ENCODE measurements around the gene INHA. TPM values are rescaled to one million over a fixed set of nuclear protein-coding genes. Genes with fewer than 3 reads are reported as not detected.

Gene INHA, protein sequence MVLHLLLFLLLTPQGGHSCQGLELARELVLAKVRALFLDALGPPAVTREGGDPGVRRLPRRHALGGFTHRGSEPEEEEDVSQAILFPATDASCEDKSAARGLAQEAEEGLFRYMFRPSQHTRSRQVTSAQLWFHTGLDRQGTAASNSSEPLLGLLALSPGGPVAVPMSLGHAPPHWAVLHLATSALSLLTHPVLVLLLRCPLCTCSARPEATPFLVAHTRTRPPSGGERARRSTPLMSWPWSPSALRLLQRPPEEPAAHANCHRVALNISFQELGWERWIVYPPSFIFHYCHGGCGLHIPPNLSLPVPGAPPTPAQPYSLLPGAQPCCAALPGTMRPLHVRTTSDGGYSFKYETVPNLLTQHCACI
- 2.4 TPM for total RNA-seq
- long read RNA-seq, transcript INHA-201 (2 exons, 1,468 nt) = major isoform, 5 of 6 reads
- long read RNA-seq, partial matches to known transcripts = 0 of 6 reads
- long read RNA-seq, other reads (novel, unspliced or antisense) = 1 of 6 reads

DNA sequence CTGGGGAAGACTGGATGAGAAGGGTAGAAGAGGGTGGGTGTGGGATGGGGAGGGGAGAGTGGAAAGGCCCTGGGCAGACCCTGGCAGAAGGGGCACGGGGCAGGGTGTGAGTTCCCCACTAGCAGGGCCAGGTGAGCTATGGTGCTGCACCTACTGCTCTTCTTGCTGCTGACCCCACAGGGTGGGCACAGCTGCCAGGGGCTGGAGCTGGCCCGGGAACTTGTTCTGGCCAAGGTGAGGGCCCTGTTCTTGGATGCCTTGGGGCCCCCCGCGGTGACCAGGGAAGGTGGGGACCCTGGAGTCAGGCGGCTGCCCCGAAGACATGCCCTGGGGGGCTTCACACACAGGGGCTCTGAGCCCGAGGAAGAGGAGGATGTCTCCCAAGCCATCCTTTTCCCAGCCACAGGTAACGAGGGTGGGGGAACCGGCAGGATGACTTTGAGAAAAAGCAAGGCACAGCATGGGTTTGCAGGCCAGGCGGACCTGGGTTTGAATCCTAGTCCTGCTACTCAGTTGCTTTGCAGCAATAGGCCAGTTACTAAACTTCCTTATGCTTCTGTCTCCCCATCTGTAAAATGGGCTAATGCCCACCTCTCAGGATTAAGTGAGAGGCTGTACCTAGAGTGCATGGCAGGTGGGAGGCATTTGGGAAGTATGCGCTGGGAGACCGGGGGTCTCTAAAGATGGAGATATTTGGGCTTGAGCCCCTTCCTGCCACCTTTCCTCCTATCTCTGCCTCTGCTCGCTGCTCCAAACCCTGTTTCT, at the start of gene INHA:
INHA (plus strand) TSS at position 74 of the 765 bp plus-strand sequence; CDS start at position 139, 65 bp downstream.
- Histone ChIP-seq H3K4me3 (peak within 1 kb of the TSS; percentile 79), H3K27me3 (ENCODE audit: low read depth) (peaks cover 50% of the 10 kb centered on the region), H3K4me1 (peaks cover 35% of the 10 kb centered on the region), H3K36me3 (no peaks in the 10 kb centered on the region), H3K9me3 (replicated peaks) (no peaks in the 10 kb centered on the region), H3K27ac (replicated peaks) (peak within 1 kb of the TSS; percentile 93)
- intact Hi-C loops (cut with micrococcal nuclease) = no loop called here
- TF ChIP-seq, protein P1, sequence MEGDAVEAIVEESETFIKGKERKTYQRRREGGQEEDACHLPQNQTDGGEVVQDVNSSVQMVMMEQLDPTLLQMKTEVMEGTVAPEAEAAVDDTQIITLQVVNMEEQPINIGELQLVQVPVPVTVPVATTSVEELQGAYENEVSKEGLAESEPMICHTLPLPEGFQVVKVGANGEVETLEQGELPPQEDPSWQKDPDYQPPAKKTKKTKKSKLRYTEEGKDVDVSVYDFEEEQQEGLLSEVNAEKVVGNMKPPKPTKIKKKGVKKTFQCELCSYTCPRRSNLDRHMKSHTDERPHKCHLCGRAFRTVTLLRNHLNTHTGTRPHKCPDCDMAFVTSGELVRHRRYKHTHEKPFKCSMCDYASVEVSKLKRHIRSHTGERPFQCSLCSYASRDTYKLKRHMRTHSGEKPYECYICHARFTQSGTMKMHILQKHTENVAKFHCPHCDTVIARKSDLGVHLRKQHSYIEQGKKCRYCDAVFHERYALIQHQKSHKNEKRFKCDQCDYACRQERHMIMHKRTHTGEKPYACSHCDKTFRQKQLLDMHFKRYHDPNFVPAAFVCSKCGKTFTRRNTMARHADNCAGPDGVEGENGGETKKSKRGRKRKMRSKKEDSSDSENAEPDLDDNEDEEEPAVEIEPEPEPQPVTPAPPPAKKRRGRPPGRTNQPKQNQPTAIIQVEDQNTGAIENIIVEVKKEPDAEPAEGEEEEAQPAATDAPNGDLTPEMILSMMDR (IDR thresholded peaks at IDR 0.05; ENCODE audit: borderline replicate concordance) = no peak
- no peak for DNase-seq

DNA sequence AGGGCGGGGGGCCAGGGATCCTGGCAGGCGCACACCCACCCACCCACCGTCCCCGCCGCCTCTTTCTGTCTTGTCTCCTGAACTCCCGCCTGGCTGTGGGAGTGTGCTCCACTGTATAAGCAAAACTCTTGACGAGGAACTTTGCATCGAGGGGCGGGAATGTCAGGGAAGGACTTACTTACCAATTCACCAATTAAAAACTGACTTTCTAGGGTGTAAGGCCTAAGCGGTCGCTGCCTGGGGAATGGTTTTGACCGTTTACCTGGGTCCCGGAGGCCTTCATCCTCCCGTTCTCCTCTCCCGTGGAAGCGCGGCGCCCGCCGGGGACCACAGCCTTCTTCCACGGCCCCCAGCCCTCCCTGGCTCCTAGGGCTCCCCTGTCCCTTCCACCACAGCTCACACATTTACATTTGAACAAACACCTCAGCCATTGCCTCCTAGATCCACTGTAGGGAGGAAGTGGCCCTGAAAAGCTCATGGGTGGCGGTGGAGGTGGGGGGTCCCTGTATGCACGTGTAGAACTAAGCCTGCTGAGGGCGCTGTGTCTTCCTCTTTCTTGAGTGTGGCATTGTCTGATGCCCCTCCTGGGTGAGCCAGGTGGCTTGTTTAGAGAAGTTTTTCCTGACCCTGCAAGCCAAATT, 49.0 kb upstream of the INHA start:
- Histone ChIP-seq H3K27me3 (ENCODE audit: low read depth) (peaks cover 98% of the 10 kb centered on the region), H3K36me3 (no peaks in the 10 kb centered on the region), H3K4me1 (peaks cover 47% of the 10 kb centered on the region), H3K27ac (replicated peaks) (no peak overlapping the region), H3K4me3 (peak overlapping the region; percentile 49), H3K9me3 (replicated peaks) (no peaks in the 10 kb centered on the region)
- TF ChIP-seq, protein P1 (IDR thresholded peaks at IDR 0.05; ENCODE audit: borderline replicate concordance) = no peak
- intact Hi-C loops (cut with micrococcal nuclease) = loop anchor here (10.0 kb wide), 1 partner anchor 68 kb away; no protein-coding TSS in a partner anchor
- DNase-seq = no peak

DNA sequence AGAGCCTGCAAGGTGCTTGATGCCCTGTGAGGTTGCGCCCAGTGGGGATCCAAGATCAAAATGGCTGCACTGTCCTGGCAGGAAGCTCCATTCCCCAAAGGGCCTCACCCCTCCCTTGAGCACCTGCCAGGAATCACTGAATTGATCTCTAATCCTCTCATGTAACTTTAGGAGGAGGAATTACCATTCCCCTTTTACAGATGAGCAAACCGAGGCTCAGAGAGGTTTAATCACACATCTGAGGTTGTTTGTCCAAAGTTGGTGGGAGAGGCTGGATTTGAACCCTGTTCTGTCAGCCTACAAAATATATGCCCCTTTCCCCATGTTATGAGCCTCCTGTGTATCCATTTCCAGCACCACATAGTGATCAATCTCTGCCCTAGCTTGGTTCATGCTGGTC, 47.3 kb upstream of the INHA start:
- Histone ChIP-seq H3K36me3 (no peaks in the 10 kb centered on the region), H3K27me3 (ENCODE audit: low read depth) (peaks cover 99% of the 10 kb centered on the region), H3K9me3 (replicated peaks) (no peaks in the 10 kb centered on the region), H3K4me3 (no peak overlapping the region), H3K4me1 (peaks cover 50% of the 10 kb centered on the region), H3K27ac (replicated peaks) (no peak overlapping the region)
- TF ChIP-seq, protein P1 (IDR thresholded peaks at IDR 0.05; ENCODE audit: borderline replicate concordance) = no peak
- no peak for DNase-seq
- intact Hi-C loops (cut with micrococcal nuclease) = loop anchor here (10.0 kb wide), 1 partner anchor 70 kb away; no protein-coding TSS in a partner anchor

DNA sequence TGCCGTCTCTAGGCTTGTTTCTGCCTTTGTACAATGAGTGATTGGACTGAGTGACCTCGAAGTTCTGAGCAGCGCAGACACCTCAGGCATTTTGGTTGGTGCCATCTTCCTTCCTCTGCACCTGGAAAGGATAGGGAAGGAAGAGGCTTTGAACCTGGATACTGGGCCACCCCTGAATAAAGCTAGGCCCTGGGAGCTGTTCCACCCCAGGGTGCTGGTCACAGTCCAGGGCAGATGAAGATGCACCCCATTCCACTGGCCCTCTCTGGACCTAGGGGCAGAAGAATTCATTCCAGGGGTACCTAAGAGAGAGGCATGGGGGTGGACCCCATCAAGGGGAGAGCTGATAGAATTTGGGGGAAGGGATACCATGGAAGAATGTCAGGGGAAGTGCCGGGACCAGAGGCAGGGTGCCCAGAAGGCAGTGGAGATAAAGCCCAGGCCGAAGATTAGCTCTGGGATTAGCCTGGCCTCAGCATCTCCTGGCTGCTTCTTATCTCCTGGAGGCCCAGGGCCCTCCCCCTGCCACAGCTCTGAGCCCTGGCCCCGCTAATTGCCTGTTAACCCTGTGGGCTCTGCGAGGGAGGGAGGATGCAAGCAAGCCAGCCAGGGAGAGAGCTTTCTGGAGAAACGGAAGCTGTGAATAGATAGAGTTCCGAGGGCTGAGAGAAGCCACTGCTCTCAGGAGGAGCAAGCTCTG, 46.4 kb upstream of the INHA start:
- H3K4me1 ChIP-seq = peaks cover 53% of the 10 kb centered on the region
- H3K4me3 ChIP-seq = no peak overlapping the region
- no peaks in the 10 kb centered on the region for H3K36me3 ChIP-seq
- intact Hi-C loops (cut with micrococcal nuclease) = loop anchor here (10.0 kb wide), 1 partner anchor 71 kb away; no protein-coding TSS in a partner anchor
- H3K9me3 ChIP-seq (replicated peaks) = no peaks in the 10 kb centered on the region
- H3K27ac ChIP-seq (replicated peaks) = no peak overlapping the region
- DNase-seq = no peak
- peaks cover 98% of the 10 kb centered on the region for H3K27me3 ChIP-seq (ENCODE audit: low read depth)
- TF ChIP-seq, protein P1 (IDR thresholded peaks at IDR 0.05; ENCODE audit: borderline replicate concordance) = no peak
